ENCODE results near the gene RANBP3L.

DNA sequence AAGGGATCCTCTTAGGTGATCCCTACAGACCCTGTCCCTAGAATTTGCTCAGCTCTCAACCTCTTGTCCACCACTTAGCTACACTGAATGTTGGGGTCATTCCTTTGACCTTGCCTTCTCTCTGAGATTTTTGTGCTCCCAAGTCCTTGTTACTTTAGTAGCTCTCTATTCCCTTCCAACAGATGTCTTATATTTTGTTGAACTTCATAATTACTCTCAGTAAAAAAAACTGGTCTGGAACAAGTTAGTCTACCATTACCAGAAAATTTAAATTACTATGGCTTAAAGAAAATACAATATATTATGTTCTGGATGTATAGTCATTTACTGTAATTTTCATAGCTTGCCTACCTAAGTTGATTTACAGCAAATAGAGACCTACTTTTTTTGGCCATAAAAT, 23.5 kb upstream of the RANBP3L start:
- TF ChIP-seq CTCF (IDR thresholded peaks at IDR 0.05; ENCODE audit: poor library complexity, severe bottlenecking) (no peak), EZH2 (IDR thresholded peaks at IDR 0.05; ENCODE audit: borderline replicate concordance, insufficient read depth, low read length, poor library complexity, severe bottlenecking) (no peak)
